Measurements from ENCODE around the gene C17orf58. TPM values are rescaled to one million over a fixed set of nuclear protein-coding genes. Genes with fewer than 3 reads are reported as not detected.
"Not testable (repeated sequence)": the region's sequence is repeated elsewhere in the genome, so short reads cannot be mapped to it uniquely, and the experiment has no call there.

The C17orf58 gene
- 55.7 and 68.4 TPM in 2 replicates for total RNA-seq (2014; rRNA removed; shearing (Covaris generic))
- polyA plus RNA-seq (2015; cell fraction: cytosol; rRNA removed), result 64.3 and 76.0 TPM in 2 replicates
- 41.6 and 46.6 TPM in 2 replicates for polyA plus RNA-seq (2015; cell fraction: nucleus; rRNA removed)

- DNase-seq (ENCODE audit: low read depth, low spot score); in situ Hi-C loops (cut with HindIII; ENCODE audit: low pct_unique_long_range_greater_than_20kb, low sequenced_read_pairs): not testable (repeated sequence)
Observed at GRCh38 chr17:67996301-67997171, at the start of gene C17orf58. TSS of gene C17orf58 (minus strand) at chr17:67996469. CDS start at chr17:67996198, 271 bp downstream.

DNA sequence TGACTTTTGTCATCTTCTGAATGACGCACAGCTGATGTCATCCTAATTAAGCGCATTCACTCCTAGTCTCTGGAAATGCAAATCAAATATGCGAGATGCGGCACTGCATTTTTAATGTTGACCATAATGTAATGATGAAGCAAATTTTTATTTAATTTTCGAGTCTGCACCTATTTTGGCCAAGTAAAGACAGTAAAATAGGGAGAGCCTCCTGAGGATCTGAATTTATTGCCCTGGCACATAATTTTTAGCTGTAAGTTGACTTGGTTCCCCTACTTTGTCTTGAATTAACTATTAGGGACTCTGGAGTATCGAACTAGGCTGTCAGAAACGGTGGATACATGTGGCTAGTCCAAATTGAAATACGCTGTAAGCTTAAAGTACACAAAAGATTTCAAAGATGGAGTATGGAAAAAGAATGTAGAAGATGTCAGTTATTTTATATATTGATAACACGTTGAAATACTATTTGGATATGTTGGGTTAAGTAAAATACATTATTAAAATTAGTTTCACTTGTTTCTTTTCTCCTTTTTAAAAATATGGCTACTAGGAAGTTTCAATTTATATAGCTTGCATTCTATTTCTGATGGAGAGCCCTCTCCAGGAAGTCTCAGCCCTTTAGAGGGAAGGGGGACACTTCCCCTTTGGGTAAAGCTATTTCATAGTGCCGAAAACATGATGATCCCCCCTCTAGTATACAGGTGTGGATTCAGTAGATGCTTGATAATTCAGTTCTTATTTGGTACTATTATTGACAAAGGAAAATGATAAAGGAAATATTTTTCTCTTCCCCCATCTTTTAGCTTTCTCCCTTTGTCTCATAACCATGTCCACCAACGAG is 40.3 kb upstream of the C17orf58 start:
- DNase-seq (ENCODE audit: low read depth, low spot score), result no peak
- in situ Hi-C loops (cut with HindIII; ENCODE audit: low pct_unique_long_range_greater_than_20kb, low sequenced_read_pairs), result no loop called here

- in situ Hi-C loops (cut with HindIII; ENCODE audit: low pct_unique_long_range_greater_than_20kb, low sequenced_read_pairs), result no loop called here
- peak; percentile 100 for DNase-seq (ENCODE audit: low read depth, low spot score)
Observed at GRCh38 chr17:68035523-68036303, 39.4 kb upstream of the C17orf58 start, which contains the start of gene KPNA2. TSS of gene KPNA2 (plus strand) at chr17:68035735. CDS start at chr17:68037133, 1,398 bp downstream.

- in situ Hi-C loops (cut with HindIII; ENCODE audit: low pct_unique_long_range_greater_than_20kb, low sequenced_read_pairs), result no loop called here
- no peak for DNase-seq (ENCODE audit: low read depth, low spot score)
Observed at GRCh38 chr17:68035131-68035522, 38.9 kb upstream of the C17orf58 start.

GRCh38 chr17:68034452-68034776 is 38.1 kb upstream of the C17orf58 start:
- DNase-seq (ENCODE audit: low read depth, low spot score), result no peak
- in situ Hi-C loops (cut with HindIII; ENCODE audit: low pct_unique_long_range_greater_than_20kb, low sequenced_read_pairs), result no loop called here

DNA sequence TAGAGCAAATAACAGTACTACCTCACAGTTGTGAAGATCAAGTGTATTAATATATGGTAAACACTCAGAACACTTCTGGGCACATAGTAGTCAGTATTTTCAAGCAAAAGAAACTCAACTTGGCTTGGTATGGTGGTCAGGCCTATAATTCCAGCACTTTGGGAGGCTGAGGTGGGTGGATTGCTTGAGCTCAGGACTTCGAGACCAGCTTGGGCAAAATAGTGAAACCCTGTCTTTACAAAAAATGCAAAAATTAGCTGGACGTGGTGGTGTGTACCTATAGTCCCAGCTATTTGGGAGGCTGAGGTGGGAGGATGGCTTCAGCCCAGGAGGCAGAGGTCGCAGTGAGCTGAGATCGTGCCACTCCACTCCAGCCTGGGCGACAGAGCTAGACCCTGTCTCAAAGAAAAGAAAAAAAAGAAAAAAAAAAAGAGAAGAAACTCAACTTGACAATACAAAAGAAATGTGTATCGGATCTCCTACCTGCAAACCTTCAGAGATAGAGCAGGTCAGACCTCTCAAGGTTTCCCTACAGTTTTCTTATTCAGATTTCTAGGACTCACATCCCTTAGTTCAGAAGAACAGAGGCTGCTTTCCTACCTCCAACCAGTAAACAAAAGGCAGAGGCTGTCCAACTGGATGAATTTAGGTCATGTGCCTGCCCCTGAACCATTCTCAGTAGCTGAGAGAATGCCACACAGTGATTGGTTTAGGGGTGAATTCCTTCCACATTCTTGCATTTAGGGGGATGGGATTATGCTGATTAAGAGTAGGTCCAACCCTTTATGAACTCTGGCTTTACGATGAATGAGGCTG is 37.6 kb upstream of the C17orf58 start:
- DNase-seq (ENCODE audit: low read depth, low spot score), result peak; percentile 97
- in situ Hi-C loops (cut with HindIII; ENCODE audit: low pct_unique_long_range_greater_than_20kb, low sequenced_read_pairs), result no loop called here

DNA sequence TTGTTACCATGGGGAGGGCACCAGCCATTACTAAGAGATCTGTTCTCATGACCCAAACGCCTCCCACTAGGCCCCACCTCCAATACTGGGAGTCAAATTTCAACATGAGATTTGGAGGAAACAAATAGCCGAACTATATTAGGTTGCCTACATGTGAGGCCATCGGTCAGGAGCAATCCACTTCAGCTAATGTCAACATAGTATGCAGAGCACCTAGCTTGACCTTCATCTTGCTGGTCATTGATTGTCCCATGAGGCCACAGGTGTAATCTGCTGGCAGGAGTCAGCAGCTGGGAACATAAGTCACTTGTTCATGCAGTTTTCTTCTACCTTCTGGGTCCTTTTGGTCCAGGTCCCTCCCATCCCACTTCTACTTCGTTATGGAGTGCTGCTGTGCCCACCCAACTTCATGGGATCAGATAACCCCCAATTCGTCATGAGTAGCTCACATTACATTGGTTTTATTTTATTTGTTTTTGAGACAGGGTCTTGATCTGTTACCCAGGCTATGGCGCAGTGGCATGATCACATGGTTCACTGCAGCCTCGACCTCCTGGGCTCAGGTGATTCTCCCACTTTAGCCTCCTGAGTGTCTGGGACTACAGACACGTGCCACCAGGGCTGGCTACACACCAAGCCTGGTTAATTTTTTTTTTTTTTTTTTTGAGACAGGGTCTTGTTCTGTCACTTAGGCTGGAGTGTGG is 33.4 kb upstream of the C17orf58 start:
- DNase-seq (ENCODE audit: low read depth, low spot score), result no peak
- in situ Hi-C loops (cut with HindIII; ENCODE audit: low pct_unique_long_range_greater_than_20kb, low sequenced_read_pairs), result no loop called here

GRCh38 chr17:68022547-68022946 is 26.3 kb upstream of the C17orf58 start:
- in situ Hi-C loops (cut with HindIII; ENCODE audit: low pct_unique_long_range_greater_than_20kb, low sequenced_read_pairs); DNase-seq (ENCODE audit: low read depth, low spot score): not testable (repeated sequence)

- in situ Hi-C loops (cut with HindIII; ENCODE audit: low pct_unique_long_range_greater_than_20kb, low sequenced_read_pairs), result no loop called here
- DNase-seq (ENCODE audit: low read depth, low spot score), result no peak
Observed at GRCh38 chr17:68021963-68022362, 25.7 kb upstream of the C17orf58 start.

DNA sequence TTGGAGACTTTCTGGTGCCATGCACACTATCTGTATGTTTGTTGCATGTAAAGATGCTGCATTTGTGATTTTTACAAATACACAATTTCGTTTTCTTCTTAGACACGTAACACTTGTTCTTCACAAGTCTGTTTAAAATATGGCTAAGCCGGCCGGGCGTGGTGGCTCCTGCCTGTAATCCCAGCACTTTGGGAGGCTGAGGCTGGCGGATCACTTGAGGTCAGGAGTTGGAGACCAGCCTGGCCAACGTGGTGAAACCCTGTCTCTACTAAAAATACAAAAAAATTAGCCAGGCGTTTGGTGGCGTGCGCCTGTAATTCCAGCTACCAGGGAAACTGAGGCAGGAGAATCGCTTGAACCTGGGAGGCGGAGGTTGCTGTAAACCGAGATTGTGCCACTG is 24.5 kb upstream of the C17orf58 start:
- DNase-seq (ENCODE audit: low read depth, low spot score); in situ Hi-C loops (cut with HindIII; ENCODE audit: low pct_unique_long_range_greater_than_20kb, low sequenced_read_pairs): not testable (repeated sequence)

DNA sequence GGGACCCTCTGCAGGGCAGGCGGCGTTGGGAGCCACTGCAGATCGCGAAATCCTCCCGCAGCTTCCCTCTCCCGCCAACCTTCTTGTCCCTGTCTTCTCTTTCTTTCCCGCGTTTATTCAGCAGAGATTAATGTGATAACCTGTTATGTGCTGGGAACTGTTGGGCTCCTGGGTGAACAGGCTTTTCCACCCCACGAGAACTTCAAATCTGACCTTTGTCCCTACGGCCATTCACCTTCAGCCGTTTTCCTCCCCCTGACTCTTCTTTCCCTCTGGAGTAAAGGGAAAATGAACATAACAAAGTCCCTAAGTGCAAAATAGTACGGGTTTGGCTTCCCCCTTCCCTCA is 24.1 kb upstream of the C17orf58 start:
- in situ Hi-C loops (cut with HindIII; ENCODE audit: low pct_unique_long_range_greater_than_20kb, low sequenced_read_pairs), result no loop called here
- DNase-seq (ENCODE audit: low read depth, low spot score), result no peak

- peak; percentile 99 for DNase-seq (ENCODE audit: low read depth, low spot score)
- in situ Hi-C loops (cut with HindIII; ENCODE audit: low pct_unique_long_range_greater_than_20kb, low sequenced_read_pairs), result no loop called here
Observed at GRCh38 chr17:68019675-68020408, 23.6 kb upstream of the C17orf58 start.

DNA sequence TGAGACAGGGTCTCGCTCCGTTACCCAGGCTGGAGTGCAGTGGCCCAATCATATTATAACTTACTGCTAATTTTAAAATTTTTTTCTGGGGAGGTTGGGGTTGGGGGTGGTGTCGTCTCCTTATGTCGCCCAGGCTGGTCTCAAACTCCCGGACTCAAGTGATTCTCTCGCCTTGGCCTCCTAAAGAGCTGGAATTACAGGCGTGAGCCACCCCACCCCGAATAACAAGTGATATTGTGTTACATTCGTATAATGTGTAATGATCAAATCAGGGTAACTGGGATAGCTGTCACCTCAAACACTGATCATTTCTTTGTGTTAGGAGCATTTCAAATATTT is 23.0 kb upstream of the C17orf58 start:
- no peak for DNase-seq (ENCODE audit: low read depth, low spot score)
- in situ Hi-C loops (cut with HindIII; ENCODE audit: low pct_unique_long_range_greater_than_20kb, low sequenced_read_pairs), result no loop called here

GRCh38 chr17:68018493-68018892 is 22.2 kb upstream of the C17orf58 start:
- DNase-seq (ENCODE audit: low read depth, low spot score); in situ Hi-C loops (cut with HindIII; ENCODE audit: low pct_unique_long_range_greater_than_20kb, low sequenced_read_pairs): not testable (repeated sequence)

GRCh38 chr17:68016838-68017237 is 20.6 kb upstream of the C17orf58 start:
- in situ Hi-C loops (cut with HindIII; ENCODE audit: low pct_unique_long_range_greater_than_20kb, low sequenced_read_pairs), result no loop called here
- DNase-seq (ENCODE audit: low read depth, low spot score), result no peak
